Smooth muscle cell of the brain vasculature (primary cell): ENCODE results near the gene PCDHGC3.
A peak's percentile ranks its signal among the peaks of the same experiment; 100 is the strongest.

Experiments
- DNase-seq: peaks from one replicate; pipeline ENCODE4 v3.0.0-alpha.2; 2012; ENCODE audit warnings: low read depth, low spot score

Gene PCDHGC3

GRCh38 chr5:141485321-141486055, 9.7 kb downstream of the PCDHGC3 start:
- DNase-seq: no peak

GRCh38 chr5:141486091-141486490, 10.3 kb downstream of the PCDHGC3 start:
- DNase-seq: no peak

- no peak for DNase-seq
Observed at GRCh38 chr5:141487131-141487530, 11.4 kb downstream of the PCDHGC3 start.

- DNase-seq: no peak
Observed at GRCh38 chr5:141488591-141489561, 13.1 kb downstream of the PCDHGC3 start, which contains the start of gene PCDHGC5. TSS of gene PCDHGC5 (plus strand) at chr5:141489081. CDS start at chr5:141489241, 160 bp downstream.

GRCh38 chr5:141489841-141490240, 14.1 kb downstream of the PCDHGC3 start:
- no peak for DNase-seq

GRCh38 chr5:141490271-141490670, 14.5 kb downstream of the PCDHGC3 start:
- DNase-seq: no peak

GRCh38 chr5:141490771-141491170, 15.0 kb downstream of the PCDHGC3 start:
- DNase-seq: no peak

- no peak for DNase-seq
Observed at GRCh38 chr5:141491323-141492167, 15.8 kb downstream of the PCDHGC3 start.

- no peak for DNase-seq
Observed at GRCh38 chr5:141492168-141492885, 16.6 kb downstream of the PCDHGC3 start.

- no peak for DNase-seq
Observed at GRCh38 chr5:141493500-141494422, 18.0 kb downstream of the PCDHGC3 start.

- DNase-seq: no peak
Observed at GRCh38 chr5:141494761-141495452, 19.1 kb downstream of the PCDHGC3 start.

- DNase-seq: no peak
Observed at GRCh38 chr5:141495453-141495811, 19.7 kb downstream of the PCDHGC3 start.

- DNase-seq: peak; percentile 90
Observed at GRCh38 chr5:141496038-141496437, 20.3 kb downstream of the PCDHGC3 start.

GRCh38 chr5:141501761-141502160, 26.0 kb downstream of the PCDHGC3 start:
- DNase-seq: no peak

GRCh38 chr5:141503681-141504080, 27.9 kb downstream of the PCDHGC3 start:
- no peak for DNase-seq

- DNase-seq: no peak
Observed at GRCh38 chr5:141504216-141504615, 28.4 kb downstream of the PCDHGC3 start.

- DNase-seq: no peak
Observed at GRCh38 chr5:141506381-141507155, 30.8 kb downstream of the PCDHGC3 start.

GRCh38 chr5:141507387-141508091, 31.8 kb downstream of the PCDHGC3 start:
- peak; percentile 80 for DNase-seq
